Caco-2 (cell line): Measurements from ENCODE around the gene VPS13C. TPM values are rescaled to one million over a fixed set of nuclear protein-coding genes. Genes with fewer than 3 reads are reported as not detected.

Experiments used
- BruUV-seq: library from RNA; stranded (reverse); fragments of 400-500 nt; replicated peaks from 2 replicates; lab custom pipeline; 2021; lab: Mats Ljungman, UMichigan
- CTCF ChIA-PET: fragments of 300-600 bp; sonication (Branson Sonifier 250); formaldehyde crosslinking; loops from one replicate; lab custom pipeline; 2022; ENCODE audit warnings: antibody characterized with exemption; lab: Charles Lee
- POLR2A ChIA-PET: fragments of 300-600 bp; sonication (Branson Sonifier 250); formaldehyde crosslinking; loops from one replicate; lab custom pipeline; 2022; ENCODE audit warnings: antibody characterized with exemption; lab: Charles Lee
- DNase-seq, 2 experiments: peaks; one replicate each; pipeline versions ENCODE4 v3.0.0 to v3.0.0-alpha.2; 2020 to 2022
- H3K27me3 ChIP-seq: replicated peaks from 2 replicates; pipeline ENCODE4 v1.6.0; 2011; ENCODE audit warnings: low read length; ENCODE audit not compliant: control insufficient read depth, insufficient read depth
- H3K36me3 ChIP-seq: 2 replicates; pipeline ENCODE4 v1.5.1; 2011; ENCODE audit warnings: low read length; ENCODE audit not compliant: control insufficient read depth, insufficient read depth
- H3K4me1 ChIP-seq: fragments of 250-450 bp; sonication (Bioruptor Pico); 2 replicates; pipeline ENCODE4 v1.5.1; 2020; ENCODE audit warnings: mild to moderate bottlenecking
- H3K4me3 ChIP-seq: 2 replicates; pipeline ENCODE4 v1.5.1; 2011; ENCODE audit warnings: low read depth, mild to moderate bottlenecking, control low read depth, low read length
- H3K9me3 ChIP-seq: fragments of 250-450 bp; sonication (Bioruptor Pico); 2 replicates; pipeline ENCODE4 v1.5.1; 2020; ENCODE audit warnings: mild to moderate bottlenecking, moderate library complexity
- H3K27ac Mint-ChIP-seq: one replicate; pipeline ENCODE4 v1.8.0; 2022; ENCODE audit warnings: mixed read lengths; ENCODE audit not compliant: unreplicated experiment
- H3K27me3 Mint-ChIP-seq: one replicate; pipeline ENCODE4 v1.8.0; 2022; ENCODE audit warnings: mixed read lengths; ENCODE audit not compliant: insufficient read depth, unreplicated experiment
- H3K36me3 Mint-ChIP-seq: one replicate; pipeline ENCODE4 v1.8.0; 2022; ENCODE audit warnings: mild to moderate bottlenecking, mixed read lengths; ENCODE audit not compliant: insufficient read depth, unreplicated experiment
- H3K4me1 Mint-ChIP-seq: one replicate; pipeline ENCODE4 v1.8.0; 2022; ENCODE audit warnings: low read depth, mixed read lengths; ENCODE audit not compliant: unreplicated experiment
- H3K4me3 Mint-ChIP-seq: one replicate; pipeline ENCODE4 v1.8.0; 2022; ENCODE audit warnings: mild to moderate bottlenecking, moderate library complexity, mixed read lengths; ENCODE audit not compliant: unreplicated experiment
- H3K9me3 Mint-ChIP-seq: one replicate; pipeline ENCODE4 v1.8.0; 2022; ENCODE audit warnings: mixed read lengths; ENCODE audit not compliant: unreplicated experiment
- intact Hi-C: fragments of 100-400 bp; cut with micrococcal nuclease; formaldehyde crosslinking; loops from one replicate; pipeline ENCODE4 v1.10.0; 2022; ENCODE audit not compliant: unreplicated experiment
- total RNA-seq: library from RNA; stranded (reverse); gene quantifications from 2 replicates; pipeline ENCODE4 v1.2.3, GENCODE V29; 2022
- TF ChIP-seq, protein P1 (sequence below), 2 experiments: fragments of 200-600 bp in 1 of 2; IDR thresholded peaks; 1 replicate in 1 of 2; 2 replicates in 1 of 2; pipeline versions ENCODE4 v1.5.1 to v1.8.0; 2011 to 2022; ENCODE audit warnings: antibody characterized with exemption in 1 of 2, control low read depth in 1 of 2, inconsistent platforms in 1 of 2, low read depth in 1 of 2, low read length in 1 of 2, mild to moderate bottlenecking in 1 of 2, moderate library complexity in 1 of 2; ENCODE audit not compliant: insufficient read depth in 1 of 2, severe bottlenecking in 1 of 2, unreplicated experiment in 1 of 2

Gene VPS13C
- total RNA-seq, 1 experiment from 2014 or later: 42.4 TPM

DNA sequence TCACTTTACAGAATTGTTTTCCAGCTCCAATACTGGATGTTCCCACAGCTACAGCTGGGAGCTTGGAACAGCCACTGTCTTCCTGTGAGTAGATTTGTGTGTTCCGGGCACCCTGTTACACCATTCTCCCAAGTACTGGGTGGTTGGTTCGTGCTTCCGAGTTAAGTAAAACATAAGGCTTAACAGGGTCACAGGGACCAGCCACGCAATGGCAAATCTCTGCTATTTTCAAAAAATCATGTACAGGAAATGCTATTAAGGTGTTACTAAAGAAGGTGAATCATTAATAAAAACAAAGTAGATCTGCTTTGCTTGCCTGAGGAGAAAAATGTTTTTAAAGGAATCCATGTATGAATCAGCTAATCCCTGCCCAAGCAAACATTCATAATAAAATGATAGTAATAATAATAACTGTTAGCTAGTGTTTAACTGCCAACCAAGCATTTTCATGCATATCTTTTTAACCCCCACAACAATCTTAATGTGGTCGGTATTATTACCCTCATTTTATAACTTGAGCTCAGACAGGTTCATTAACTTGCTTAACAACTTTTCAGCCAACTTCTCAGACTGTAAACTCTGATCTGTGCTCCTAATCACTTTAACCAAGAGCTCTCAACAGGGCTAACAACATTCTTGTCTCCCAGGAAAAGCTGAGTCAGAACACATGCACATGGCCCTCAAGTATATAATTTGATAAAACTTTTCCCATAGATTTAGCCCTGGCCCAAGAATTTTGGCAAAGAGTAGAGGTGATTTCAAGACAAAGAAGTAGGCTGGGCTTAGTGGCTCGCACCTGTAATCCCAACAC, 3.8 kb upstream of the VPS13C start:
- Mint-ChIP-seq H3K27me3 (peaks cover 3% of the 10 kb centered on the region), H3K9me3 (no peaks in the 10 kb centered on the region), H3K4me3 (no peak overlapping the region), H3K27ac (no peak overlapping the region), H3K4me1 (peaks cover 8% of the 10 kb centered on the region), H3K36me3 (peaks cover 6% of the 10 kb centered on the region)
- TF ChIP-seq, protein P1, sequence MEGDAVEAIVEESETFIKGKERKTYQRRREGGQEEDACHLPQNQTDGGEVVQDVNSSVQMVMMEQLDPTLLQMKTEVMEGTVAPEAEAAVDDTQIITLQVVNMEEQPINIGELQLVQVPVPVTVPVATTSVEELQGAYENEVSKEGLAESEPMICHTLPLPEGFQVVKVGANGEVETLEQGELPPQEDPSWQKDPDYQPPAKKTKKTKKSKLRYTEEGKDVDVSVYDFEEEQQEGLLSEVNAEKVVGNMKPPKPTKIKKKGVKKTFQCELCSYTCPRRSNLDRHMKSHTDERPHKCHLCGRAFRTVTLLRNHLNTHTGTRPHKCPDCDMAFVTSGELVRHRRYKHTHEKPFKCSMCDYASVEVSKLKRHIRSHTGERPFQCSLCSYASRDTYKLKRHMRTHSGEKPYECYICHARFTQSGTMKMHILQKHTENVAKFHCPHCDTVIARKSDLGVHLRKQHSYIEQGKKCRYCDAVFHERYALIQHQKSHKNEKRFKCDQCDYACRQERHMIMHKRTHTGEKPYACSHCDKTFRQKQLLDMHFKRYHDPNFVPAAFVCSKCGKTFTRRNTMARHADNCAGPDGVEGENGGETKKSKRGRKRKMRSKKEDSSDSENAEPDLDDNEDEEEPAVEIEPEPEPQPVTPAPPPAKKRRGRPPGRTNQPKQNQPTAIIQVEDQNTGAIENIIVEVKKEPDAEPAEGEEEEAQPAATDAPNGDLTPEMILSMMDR (IDR thresholded peaks at IDR 0.05; ENCODE audit: insufficient read depth in 1 of 2, low read depth in 1 of 2, low read length in 1 of 2, severe bottlenecking in 1 of 2, unreplicated experiment in 1 of 2): no peak
- peaks cover 12% of the 10 kb centered on the region for H3K4me1 ChIP-seq
- no peak overlapping the region for H3K4me3 ChIP-seq
- H3K9me3 ChIP-seq: no peaks in the 10 kb centered on the region
- intact Hi-C loops: no loop called here
- no peaks in the 10 kb centered on the region for H3K36me3 ChIP-seq
- ChIA-PET CTCF (no interaction called here), POLR2A (no interaction called here)
- no peaks in the 10 kb centered on the region for H3K27me3 ChIP-seq
- DNase-seq: no peak
- BruUV-seq: no TSS peak

DNA sequence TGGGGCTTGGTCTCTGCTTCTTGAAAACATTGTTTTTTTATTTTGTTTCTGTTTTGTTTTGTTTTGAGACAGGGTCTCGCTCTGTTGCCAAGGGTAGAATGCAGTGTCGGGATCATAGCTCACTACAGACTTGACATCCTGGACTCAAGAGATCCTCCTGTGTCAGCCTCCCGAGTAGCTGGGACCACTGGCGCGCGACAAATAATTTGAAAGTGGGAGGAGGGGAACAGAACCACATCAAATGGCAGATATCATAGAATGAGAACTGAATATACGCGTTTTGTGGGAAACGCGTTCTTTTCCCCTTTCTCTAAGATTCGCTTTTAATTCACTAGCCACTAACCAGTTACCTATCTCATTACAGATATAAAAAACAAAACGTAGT, 641 bp upstream of the VPS13C start:
- peaks cover 3% of the 10 kb centered on the region for H3K27me3 Mint-ChIP-seq
- no TSS peak for BruUV-seq
- no peaks in the 10 kb centered on the region for H3K36me3 ChIP-seq
- H3K36me3 Mint-ChIP-seq: no peaks in the 10 kb centered on the region
- TF ChIP-seq, protein P1 (IDR thresholded peaks at IDR 0.05; ENCODE audit: insufficient read depth in 1 of 2, low read depth in 1 of 2, low read length in 1 of 2, severe bottlenecking in 1 of 2, unreplicated experiment in 1 of 2): no peak
- intact Hi-C loops: loop anchor here (1.0 kb wide), 1 partner anchor 7 kb away; no protein-coding TSS in a partner anchor
- peak overlapping the region; percentile 87 for H3K4me3 Mint-ChIP-seq
- POLR2A ChIA-PET: interaction anchor here (0.8 kb wide), 1 partner anchor 18 kb away, joined by 3 read pairs; no protein-coding TSS in a partner anchor
- H3K4me1 ChIP-seq: peaks cover 5% of the 10 kb centered on the region; the same call in 1 of the 2 replicates
- peaks cover 8% of the 10 kb centered on the region for H3K4me1 Mint-ChIP-seq
- CTCF ChIA-PET: interaction anchor here (1.1 to 1.6 kb wide), 7 partner anchors 8 to 246 kb away, joined by 3 to 11 read pairs (median 4); partner anchors contain the start of gene C2CD4B
- no peaks in the 10 kb centered on the region for H3K27me3 ChIP-seq
- H3K4me3 ChIP-seq: peak overlapping the region; percentile 85
- peak overlapping the region; percentile 92 for H3K27ac Mint-ChIP-seq
- DNase-seq: no peak
- H3K9me3 Mint-ChIP-seq: no peaks in the 10 kb centered on the region
- H3K9me3 ChIP-seq: no peaks in the 10 kb centered on the region

DNA sequence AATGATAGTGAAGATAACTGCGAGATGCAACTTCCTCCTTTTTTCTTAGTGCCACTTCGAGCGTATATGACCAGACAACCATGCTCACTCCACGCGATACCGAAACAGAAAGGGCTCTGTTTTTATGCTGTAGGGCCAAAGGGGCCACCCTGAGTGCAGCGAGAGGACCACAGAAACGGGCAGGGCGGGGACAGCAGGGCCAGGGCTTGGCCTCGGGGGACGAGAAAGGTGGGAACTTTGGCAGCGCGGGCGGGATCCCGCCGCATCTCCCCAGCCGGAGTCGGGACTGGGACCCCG, 483 bp downstream of the VPS13C start:
- ChIA-PET POLR2A (no interaction called here), CTCF (interaction anchor here (0.7 to 1.6 kb wide), 8 partner anchors 9 to 247 kb away, joined by 3 to 11 read pairs (median 4); partner anchors contain the start of gene C2CD4B)
- no peaks in the 10 kb centered on the region for H3K36me3 ChIP-seq
- BruUV-seq: no TSS peak
- Mint-ChIP-seq H3K4me3 (peak overlapping the region; percentile 87), H3K27me3 (peaks cover 3% of the 10 kb centered on the region), H3K9me3 (no peaks in the 10 kb centered on the region), H3K36me3 (no peaks in the 10 kb centered on the region), H3K27ac (peak overlapping the region; percentile 92), H3K4me1 (peaks cover 14% of the 10 kb centered on the region)
- peak; percentile 60 to 68 for DNase-seq
- peaks cover 7% of the 10 kb centered on the region; the same call in 1 of the 2 replicates for H3K4me1 ChIP-seq
- H3K9me3 ChIP-seq: no peaks in the 10 kb centered on the region
- TF ChIP-seq, protein P1 (IDR thresholded peaks at IDR 0.05; ENCODE audit: insufficient read depth in 1 of 2, low read depth in 1 of 2, low read length in 1 of 2, severe bottlenecking in 1 of 2, unreplicated experiment in 1 of 2): no peak
- H3K4me3 ChIP-seq: peak overlapping the region; percentile 85
- H3K27me3 ChIP-seq: no peaks in the 10 kb centered on the region
- intact Hi-C loops: loop anchor here (1.0 kb wide), 1 partner anchor 9 kb away; no protein-coding TSS in a partner anchor
